Measurements from ENCODE around the gene TTPAL. TPM values are rescaled to one million over a fixed set of nuclear protein-coding genes. Genes with fewer than 3 reads are reported as not detected.

The TTPAL gene
- total and polyA plus RNA-seq, 7 donors: 1.2 to 8.4 (median 4.5) TPM

- Histone ChIP-seq H3K9me3 (no peaks in the 10 kb centered on the region), H3K27me3 (ENCODE audit: insufficient read depth in 3 of 3, low read length in 2 of 3) (no peaks in the 10 kb centered on the region), H3K27ac (no peak overlapping the region), H3K4me3 (no peak overlapping the region), H3K4me1 (no peaks in the 10 kb centered on the region), H3K36me3 (ENCODE audit: insufficient read depth in 1 of 2, low read depth in 1 of 2) (no peaks in the 10 kb centered on the region)
- no peak for DNase-seq
- intact Hi-C loops (cut with DNase I): loop anchor here in 1 of 2 donors (5.0 kb wide), 1 partner anchor 63 kb away; no protein-coding TSS in a partner anchor
- 59 to 68% (median 63%) methylated on average over 3 of the region's 3 CpGs for WGBS, 3 donors
- no peak for ATAC-seq
- no peak for TF ChIP-seq CTCF (IDR thresholded peaks at IDR 0.05)
Observed at GRCh38 chr20:44455126-44455525, 20.5 kb upstream of the TTPAL start.

GRCh38 chr20:44456611-44457010 is 19.1 kb upstream of the TTPAL start:
- Histone ChIP-seq H3K4me1 (no peaks in the 10 kb centered on the region), H3K27me3 (ENCODE audit: insufficient read depth in 3 of 3, low read length in 2 of 3) (no peaks in the 10 kb centered on the region), H3K4me3 (no peak overlapping the region), H3K9me3 (no peaks in the 10 kb centered on the region), H3K27ac (no peak overlapping the region), H3K36me3 (ENCODE audit: insufficient read depth in 1 of 2, low read depth in 1 of 2) (no peaks in the 10 kb centered on the region)
- TF ChIP-seq CTCF (IDR thresholded peaks at IDR 0.05): no peak
- ATAC-seq (no peak), DNase-seq (no peak)
- intact Hi-C loops (cut with DNase I): loop anchor here in 1 of 2 donors (5.0 kb wide), 1 partner anchor 64 kb away; no protein-coding TSS in a partner anchor
- 84 to 87% (median 85%) methylated on average over 8 of the region's 8 CpGs for WGBS, 3 donors

- intact Hi-C loops (cut with DNase I): loop anchor here in 1 of 2 donors (5.0 kb wide), 1 partner anchor 65 kb away; no protein-coding TSS in a partner anchor
Observed at GRCh38 chr20:44457016-44457415, 18.7 kb upstream of the TTPAL start.

GRCh38 chr20:44459271-44459670 is 16.4 kb upstream of the TTPAL start:
- ATAC-seq (no peak), DNase-seq (no peak)
- H3K4me3 ChIP-seq: no peak overlapping the region
- no peaks in the 10 kb centered on the region for H3K9me3 ChIP-seq
- H3K4me1 ChIP-seq: no peaks in the 10 kb centered on the region
- H3K27me3 ChIP-seq (ENCODE audit: insufficient read depth in 3 of 3, low read length in 2 of 3): no peaks in the 10 kb centered on the region
- no peak for TF ChIP-seq CTCF (IDR thresholded peaks at IDR 0.05)
- no peak overlapping the region for H3K27ac ChIP-seq
- intact Hi-C loops (cut with DNase I): loop anchor here in 1 of 2 donors (5.0 kb wide), 1 partner anchor 67 kb away; no protein-coding TSS in a partner anchor
- no peaks in the 10 kb centered on the region for H3K36me3 ChIP-seq (ENCODE audit: insufficient read depth in 1 of 2, low read depth in 1 of 2)
- WGBS, 3 donors: 66 to 85% (median 72%) methylated on average over 2 of the region's 2 CpGs

More at GRCh38 chr20:44457016-44457415, 18.7 kb upstream of the TTPAL start:
- TF ChIP-seq CTCF (IDR thresholded peaks at IDR 0.05): no peak
- 55 to 61% (median 55%) methylated on average over 6 of the region's 6 CpGs for WGBS, 3 donors
- no peak for ATAC-seq
- Histone ChIP-seq H3K27me3 (ENCODE audit: insufficient read depth in 3 of 3, low read length in 2 of 3) (no peaks in the 10 kb centered on the region), H3K36me3 (ENCODE audit: insufficient read depth in 1 of 2, low read depth in 1 of 2) (no peaks in the 10 kb centered on the region), H3K4me3 (no peak overlapping the region), H3K4me1 (no peaks in the 10 kb centered on the region), H3K9me3 (no peaks in the 10 kb centered on the region), H3K27ac (no peak overlapping the region)
- DNase-seq: no peak

GRCh38 chr20:44460795-44461141 is 14.9 kb upstream of the TTPAL start:
- Histone ChIP-seq H3K4me1 (no peaks in the 10 kb centered on the region), H3K9me3 (no peaks in the 10 kb centered on the region), H3K27me3 (ENCODE audit: insufficient read depth in 3 of 3, low read length in 2 of 3) (no peaks in the 10 kb centered on the region), H3K36me3 (ENCODE audit: insufficient read depth in 1 of 2, low read depth in 1 of 2) (no peaks in the 10 kb centered on the region), H3K27ac (no peak overlapping the region), H3K4me3 (no peak overlapping the region)
- TF ChIP-seq CTCF (IDR thresholded peaks at IDR 0.05): peak; percentile 17
- intact Hi-C loops (cut with DNase I): no loop called here
- no peak for ATAC-seq
- no peak for DNase-seq
- 15 to 29% (median 26%) methylated on average over 3 of the region's 3 CpGs for WGBS, 3 donors

Data from psoas muscle (tissue), 8 donors.